NCI-H1694 (cell line): ENCODE data around the gene MAML3.

ENCODE experiments used
- DNase-seq: peaks from one replicate; lab custom pipeline; 2025; lab: John Stamatoyannopoulos, UW

MAML3 gene

GRCh38 chr4:140156529-140157171 lies 2.7 kb upstream of the MAML3 start:
- no peak for DNase-seq

- DNase-seq = no peak
These were observed 548 bp upstream of the MAML3 start for GRCh38 chr4:140154572-140154891.

- no peak for DNase-seq
These were observed 616 bp downstream of the MAML3 start for GRCh38 chr4:140153419-140153717.

GRCh38 chr4:140152751-140153418 lies 1.1 kb downstream of the MAML3 start:
- DNase-seq = no peak

GRCh38 chr4:140152013-140152703 lies 1.8 kb downstream of the MAML3 start:
- DNase-seq = peak; percentile 44

GRCh38 chr4:140151699-140152012 lies 2.3 kb downstream of the MAML3 start:
- peak; percentile 88 for DNase-seq

GRCh38 chr4:140150886-140151698 lies 2.9 kb downstream of the MAML3 start:
- DNase-seq = peak; percentile 66

GRCh38 chr4:140150636-140150885 lies 3.4 kb downstream of the MAML3 start:
- DNase-seq = peak; percentile 79

GRCh38 chr4:140149846-140150635 lies 3.9 kb downstream of the MAML3 start:
- DNase-seq = peak; percentile 24

- DNase-seq = no peak
These were observed 9.9 kb downstream of the MAML3 start for GRCh38 chr4:140144050-140144449.

GRCh38 chr4:140141210-140141835 lies 12.7 kb downstream of the MAML3 start:
- no peak for DNase-seq

GRCh38 chr4:140140566-140140965 lies 13.4 kb downstream of the MAML3 start:
- DNase-seq = no peak

- DNase-seq = no peak
These were observed 15.6 kb downstream of the MAML3 start for GRCh38 chr4:140138428-140138827.

GRCh38 chr4:140137671-140138070 lies 16.3 kb downstream of the MAML3 start:
- no peak for DNase-seq

GRCh38 chr4:140136509-140136908 lies 17.5 kb downstream of the MAML3 start:
- no peak for DNase-seq

- peak; percentile 97 for DNase-seq
These were observed 18.4 kb downstream of the MAML3 start for GRCh38 chr4:140135529-140136088.

GRCh38 chr4:140134746-140135425 lies 19.1 kb downstream of the MAML3 start:
- DNase-seq = no peak

GRCh38 chr4:140133576-140133975 lies 20.4 kb downstream of the MAML3 start:
- DNase-seq = no peak

GRCh38 chr4:140131675-140132229 lies 22.2 kb downstream of the MAML3 start:
- DNase-seq = no peak

- no peak for DNase-seq
These were observed 23.3 kb downstream of the MAML3 start for GRCh38 chr4:140130677-140131076.

- DNase-seq = no peak
These were observed 26.6 kb downstream of the MAML3 start for GRCh38 chr4:140127422-140127821.
